Nephron (organoid): ENCODE measurements around the gene SLC12A7.

Experiments
- H3K27ac Mint-ChIP-seq, 3 experiments: 2 replicates each; pipeline ENCODE4 v1.8.0; 2020; ENCODE audit warnings: mixed read lengths in 3 of 3, mild to moderate bottlenecking in 2 of 3, moderate library complexity in 1 of 3
- H3K27me3 Mint-ChIP-seq: 2 replicates; pipeline ENCODE4 v1.8.0; 2021; ENCODE audit warnings: low read depth, mild to moderate bottlenecking, moderate library complexity, mixed read lengths
- H3K36me3 Mint-ChIP-seq: 2 replicates; pipeline ENCODE4 v1.8.0; 2020; ENCODE audit warnings: low read depth, mixed read lengths
- H3K4me1 Mint-ChIP-seq: 2 replicates; pipeline ENCODE4 v1.8.0; 2020; ENCODE audit warnings: mixed read lengths
- H3K4me3 Mint-ChIP-seq, 3 experiments: 2 replicates each; pipeline ENCODE4 v1.8.0; 2020; ENCODE audit warnings: mild to moderate bottlenecking in 3 of 3, mixed read lengths in 3 of 3, moderate library complexity in 2 of 3
- H3K9me3 Mint-ChIP-seq: 2 replicates; pipeline ENCODE4 v1.8.0; 2020; ENCODE audit warnings: mixed read lengths
- TF ChIP-seq, protein P1 (sequence below), 3 experiments: fragments of 200-600 bp; sonication (generic); IDR thresholded peaks; one replicate each; pipeline ENCODE4 v1.5.0; 2021; ENCODE audit warnings: antibody characterized with exemption in 3 of 3; ENCODE audit not compliant: unreplicated experiment in 3 of 3

Gene SLC12A7

DNA sequence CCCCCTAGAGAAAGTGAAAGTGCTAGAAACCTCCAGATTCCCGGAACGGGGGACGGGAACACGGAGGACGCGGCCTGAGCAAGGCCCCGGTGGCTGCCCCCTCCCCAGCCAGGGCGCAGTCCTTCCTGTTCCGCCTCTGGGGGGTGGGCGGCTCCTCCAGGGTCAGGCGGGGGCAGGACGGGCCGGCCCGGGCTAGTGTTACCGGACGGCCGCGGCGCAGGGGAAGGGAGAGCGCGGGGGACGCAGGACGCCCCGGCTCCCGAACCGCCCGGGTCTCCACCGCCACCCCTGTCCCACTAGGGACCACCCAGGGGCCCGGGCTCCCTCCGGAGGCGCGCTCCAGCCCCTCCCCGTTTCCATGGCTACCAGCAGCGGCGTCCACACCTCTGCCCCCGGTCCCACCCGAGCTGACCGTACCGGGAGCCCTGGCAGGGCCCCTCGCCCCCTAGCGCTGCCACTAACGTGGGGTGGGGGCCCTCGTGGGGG is 579 bp downstream of the SLC12A7 start:
- H3K9me3 Mint-ChIP-seq: no peaks in the 10 kb centered on the region
- peak overlapping the region in 1 of 3 experiments; percentile 26 for H3K27ac Mint-ChIP-seq
- H3K4me3 Mint-ChIP-seq: peak overlapping the region; percentile 87 to 92 (median 89)
- TF ChIP-seq, protein P1, sequence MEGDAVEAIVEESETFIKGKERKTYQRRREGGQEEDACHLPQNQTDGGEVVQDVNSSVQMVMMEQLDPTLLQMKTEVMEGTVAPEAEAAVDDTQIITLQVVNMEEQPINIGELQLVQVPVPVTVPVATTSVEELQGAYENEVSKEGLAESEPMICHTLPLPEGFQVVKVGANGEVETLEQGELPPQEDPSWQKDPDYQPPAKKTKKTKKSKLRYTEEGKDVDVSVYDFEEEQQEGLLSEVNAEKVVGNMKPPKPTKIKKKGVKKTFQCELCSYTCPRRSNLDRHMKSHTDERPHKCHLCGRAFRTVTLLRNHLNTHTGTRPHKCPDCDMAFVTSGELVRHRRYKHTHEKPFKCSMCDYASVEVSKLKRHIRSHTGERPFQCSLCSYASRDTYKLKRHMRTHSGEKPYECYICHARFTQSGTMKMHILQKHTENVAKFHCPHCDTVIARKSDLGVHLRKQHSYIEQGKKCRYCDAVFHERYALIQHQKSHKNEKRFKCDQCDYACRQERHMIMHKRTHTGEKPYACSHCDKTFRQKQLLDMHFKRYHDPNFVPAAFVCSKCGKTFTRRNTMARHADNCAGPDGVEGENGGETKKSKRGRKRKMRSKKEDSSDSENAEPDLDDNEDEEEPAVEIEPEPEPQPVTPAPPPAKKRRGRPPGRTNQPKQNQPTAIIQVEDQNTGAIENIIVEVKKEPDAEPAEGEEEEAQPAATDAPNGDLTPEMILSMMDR (IDR thresholded peaks at IDR 0.05; ENCODE audit: unreplicated experiment in 3 of 3): no peak
- H3K27me3 Mint-ChIP-seq: peaks cover 9% of the 10 kb centered on the region
- peaks cover 42% of the 10 kb centered on the region for H3K4me1 Mint-ChIP-seq
- H3K36me3 Mint-ChIP-seq: no peaks in the 10 kb centered on the region

DNA sequence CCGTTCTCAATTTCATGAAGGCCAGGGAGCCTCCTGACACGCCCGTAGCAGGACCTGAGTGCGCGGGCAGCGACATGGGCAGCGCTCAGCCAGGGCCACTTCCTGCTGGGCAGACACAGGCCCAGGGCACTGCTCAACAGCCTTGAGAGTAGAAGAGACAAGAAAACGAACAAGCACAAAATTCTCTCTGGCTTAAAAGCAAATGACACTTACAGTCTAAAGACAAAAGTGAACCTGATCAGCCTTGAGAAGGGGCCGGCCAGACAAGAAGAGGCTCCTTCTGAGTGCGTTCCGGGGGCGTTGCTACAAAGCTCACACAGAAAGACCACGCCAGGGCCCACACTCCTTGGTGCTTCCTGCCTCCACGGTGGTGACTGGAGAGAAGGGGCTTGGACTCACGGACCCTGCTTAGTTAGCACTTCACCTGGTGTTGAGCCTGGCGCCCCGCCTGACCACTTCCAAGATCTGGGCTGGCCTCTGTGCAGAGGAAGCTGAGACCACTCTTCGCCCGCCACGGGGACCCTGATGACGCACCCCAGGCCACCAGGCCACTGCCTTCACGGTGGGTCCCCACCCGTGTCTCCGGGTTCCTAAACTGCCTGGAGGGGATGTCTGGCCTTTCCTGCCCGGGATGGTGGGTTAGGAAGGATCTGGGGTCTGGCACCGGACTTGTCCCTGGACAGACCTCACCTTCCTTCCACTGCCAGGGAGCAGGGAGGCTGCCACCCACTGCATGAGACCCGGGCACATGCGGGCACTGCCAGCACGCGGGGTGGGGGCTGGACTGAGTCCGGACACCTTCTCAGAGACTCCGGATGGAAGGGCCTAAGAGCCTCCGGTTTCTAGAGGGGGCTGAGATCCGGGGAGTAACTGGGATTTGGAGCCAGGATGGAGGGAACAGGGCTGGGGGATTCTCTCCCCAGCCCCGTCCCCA is 1.3 kb downstream of the SLC12A7 start:
- Mint-ChIP-seq H3K4me3 (peak overlapping the region; percentile 87 to 92 (median 89)), H3K27me3 (peaks cover 9% of the 10 kb centered on the region), H3K4me1 (peaks cover 46% of the 10 kb centered on the region), H3K9me3 (no peaks in the 10 kb centered on the region), H3K36me3 (no peaks in the 10 kb centered on the region), H3K27ac (peak overlapping the region; percentile 63 to 89 (median 66))
- TF ChIP-seq, protein P1 (IDR thresholded peaks at IDR 0.05; ENCODE audit: unreplicated experiment in 3 of 3): no peak

DNA sequence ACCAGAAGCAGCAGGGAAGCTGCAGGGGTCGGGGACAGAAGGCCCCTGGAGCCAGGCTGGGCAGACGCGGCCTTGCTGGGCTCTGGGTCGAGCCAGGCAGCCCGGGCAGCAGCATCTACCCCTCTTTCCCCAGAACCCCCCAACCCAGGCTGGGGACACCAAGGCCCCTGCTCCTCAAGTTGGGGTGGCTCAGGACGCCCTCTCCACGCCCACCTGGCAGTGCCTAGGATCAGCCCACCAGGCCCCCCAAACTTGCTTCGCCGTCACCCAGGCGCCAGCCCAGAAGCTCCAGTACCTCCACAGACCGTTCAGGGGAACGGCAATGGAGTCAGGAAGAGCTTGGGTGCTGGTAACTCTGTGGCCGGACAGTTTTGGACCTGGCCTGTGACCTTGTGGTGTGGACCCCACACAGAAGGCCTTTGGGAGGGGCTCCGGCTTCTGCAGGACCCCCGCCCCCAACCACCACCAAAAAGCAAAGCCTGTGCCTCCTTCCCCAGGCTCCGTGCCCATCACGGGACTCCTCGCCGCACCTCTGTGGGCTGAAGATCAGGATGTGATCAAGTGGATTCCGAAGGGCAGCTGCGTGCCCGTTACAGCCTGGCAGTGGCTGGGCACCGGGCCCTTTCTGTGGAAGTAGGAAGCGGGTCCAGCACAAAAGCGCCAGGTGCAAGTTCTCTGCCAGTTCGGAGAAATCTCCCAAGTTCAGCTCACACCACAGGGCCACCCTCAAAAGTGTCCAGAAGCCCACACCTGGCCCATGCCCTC is 2.1 kb downstream of the SLC12A7 start:
- Mint-ChIP-seq H3K9me3 (no peaks in the 10 kb centered on the region), H3K4me3 (peak overlapping the region; percentile 87 to 92 (median 89)), H3K36me3 (no peaks in the 10 kb centered on the region), H3K4me1 (peaks cover 45% of the 10 kb centered on the region), H3K27ac (peak overlapping the region; percentile 63 to 89 (median 66)), H3K27me3 (peaks cover 5% of the 10 kb centered on the region)
- TF ChIP-seq, protein P1 (IDR thresholded peaks at IDR 0.05; ENCODE audit: unreplicated experiment in 3 of 3): no peak

DNA sequence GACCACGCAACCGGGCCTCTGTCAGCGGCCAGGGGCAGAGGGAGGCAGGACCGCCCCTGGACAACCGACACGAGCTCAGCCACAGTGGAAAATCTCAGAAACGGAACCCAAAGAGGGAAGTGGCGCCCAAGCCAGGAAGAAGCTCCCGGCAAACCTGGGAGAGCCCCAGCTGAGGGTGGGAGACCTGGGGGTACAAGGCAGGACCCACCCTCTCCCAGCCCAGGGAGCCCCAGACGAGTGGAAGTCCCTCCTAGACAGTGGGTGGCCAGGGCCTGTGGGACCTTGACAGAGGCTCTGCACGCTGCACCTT is 3.0 kb downstream of the SLC12A7 start:
- Mint-ChIP-seq H3K27me3 (no peaks in the 10 kb centered on the region), H3K9me3 (no peaks in the 10 kb centered on the region), H3K4me3 (peak overlapping the region; percentile 44 to 74 (median 66)), H3K27ac (peak overlapping the region in 2 of 3 experiments; percentile 59 to 66), H3K4me1 (peaks cover 41% of the 10 kb centered on the region), H3K36me3 (no peaks in the 10 kb centered on the region)
- TF ChIP-seq, protein P1 (IDR thresholded peaks at IDR 0.05; ENCODE audit: unreplicated experiment in 3 of 3): no peak

DNA sequence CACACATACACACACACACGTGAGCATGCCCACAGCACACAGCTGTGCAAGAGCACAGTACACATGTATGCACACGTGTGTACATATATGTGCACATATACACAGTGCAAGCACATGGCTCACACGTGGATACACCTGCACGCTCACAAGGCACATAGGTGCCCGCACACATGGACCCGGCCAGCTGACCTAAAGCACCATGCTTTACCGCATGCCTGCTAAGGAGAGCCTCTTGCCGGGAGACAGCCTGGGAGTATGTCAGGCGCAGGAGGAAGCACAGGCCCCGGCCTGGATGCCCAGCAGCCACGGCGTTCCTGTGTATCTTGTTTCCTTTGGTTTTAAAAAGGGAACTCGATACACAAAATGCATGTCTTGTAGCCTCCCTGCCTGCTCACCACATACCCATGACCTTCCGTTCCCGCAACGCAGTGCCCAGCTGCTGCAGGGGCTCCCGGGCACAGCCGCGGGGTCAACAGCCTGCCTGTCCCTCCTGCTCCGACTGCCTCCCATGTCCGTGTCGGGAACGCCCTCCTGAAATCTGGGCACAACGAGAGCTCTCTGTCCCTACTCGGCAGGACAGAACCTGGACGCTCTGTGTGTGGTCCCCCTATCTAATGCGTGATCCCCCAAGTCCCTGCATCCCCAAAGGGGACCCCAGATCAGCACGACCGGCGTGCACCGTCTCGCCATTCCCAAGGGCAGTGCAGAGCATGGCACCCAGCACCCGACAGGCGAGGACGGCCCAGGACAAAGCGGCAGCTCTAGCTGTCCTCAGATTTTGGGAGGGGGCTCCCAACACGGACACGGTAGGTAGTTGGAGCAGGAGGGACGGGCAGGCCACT is 3.6 kb downstream of the SLC12A7 start:
- TF ChIP-seq, protein P1 (IDR thresholded peaks at IDR 0.05; ENCODE audit: unreplicated experiment in 3 of 3): no peak
- Mint-ChIP-seq H3K4me1 (peaks cover 46% of the 10 kb centered on the region), H3K36me3 (no peaks in the 10 kb centered on the region), H3K27me3 (no peaks in the 10 kb centered on the region), H3K27ac (peak overlapping the region; percentile 66 to 91 (median 90)), H3K9me3 (no peaks in the 10 kb centered on the region), H3K4me3 (peak overlapping the region; percentile 44 to 73 (median 66))
